GM23248 (cell line): ENCODE data around the gene RERE.

ENCODE experiments used
- EZH2 ChIP-seq: fragments of 200-600 bp; sonication (generic); IDR thresholded peaks from 2 replicates; pipeline ENCODE4 v1.6.1; 2018; ENCODE audit warnings: antibody characterized with exemption, mild to moderate bottlenecking; ENCODE audit not compliant: insufficient read depth, poor library complexity, severe bottlenecking
- EZH2phosphoT487 ChIP-seq: fragments of 200-600 bp; sonication (generic); IDR thresholded peaks from 2 replicates; pipeline ENCODE4 v1.6.1; 2018; ENCODE audit warnings: antibody characterized with exemption, moderate library complexity, mild to moderate bottlenecking, low read depth; ENCODE audit not compliant: insufficient read depth

- TF ChIP-seq EZH2phosphoT487, result no peak
- TF ChIP-seq EZH2, result no peak
Observed at GRCh38 chr1:8854240-8854639, 36.8 kb upstream of the RERE start.
